AG09309 (cell line): Measurements from ENCODE around the gene CDH13.

Experiments
- DNase-seq: peaks from one replicate; pipeline ENCODE4 v3.0.0-alpha.2; 2010; ENCODE audit warnings: low read depth
- H3K4me3 ChIP-seq: 2 replicates; pipeline ENCODE4 v1.5.1; 2011; ENCODE audit warnings: mild to moderate bottlenecking, low read depth, low read length, moderate library complexity; ENCODE audit not compliant: control insufficient read depth
- CTCF ChIP-seq: IDR thresholded peaks from 2 replicates; pipeline ENCODE4 v1.5.1; 2011; ENCODE audit warnings: mild to moderate bottlenecking, low read depth, low read length, inconsistent platforms; ENCODE audit not compliant: insufficient read depth, control insufficient read depth; ENCODE audit errors: missing control alignments

Gene CDH13

GRCh38 chr16:82630219-82630618 is 3.5 kb downstream of the CDH13 start:
- TF ChIP-seq CTCF = no peak
- H3K4me3 ChIP-seq = no peak overlapping the region
- DNase-seq = no peak

- no peak overlapping the region for H3K4me3 ChIP-seq
- DNase-seq = no peak
- peak; percentile 47 for TF ChIP-seq CTCF
Observed at GRCh38 chr16:82630688-82631087, 3.9 kb downstream of the CDH13 start.

GRCh38 chr16:82631701-82632685 is 5.2 kb downstream of the CDH13 start:
- no peak overlapping the region for H3K4me3 ChIP-seq
- no peak for DNase-seq
- peak; percentile 40 for TF ChIP-seq CTCF

- no peak overlapping the region for H3K4me3 ChIP-seq
- TF ChIP-seq CTCF = no peak
- no peak for DNase-seq
Observed at GRCh38 chr16:82633964-82634600, 7.3 kb downstream of the CDH13 start.

GRCh38 chr16:82634955-82635610 is 8.3 kb downstream of the CDH13 start:
- H3K4me3 ChIP-seq = no peak overlapping the region
- no peak for TF ChIP-seq CTCF
- no peak for DNase-seq

- no peak overlapping the region for H3K4me3 ChIP-seq
- TF ChIP-seq CTCF = no peak
- DNase-seq = no peak
Observed at GRCh38 chr16:82636485-82636884, 9.7 kb downstream of the CDH13 start.
